ENCODE data around the gene DNAJC16.

- 0 out of 2 replicates have a peak, but pooled peaks have one; percentile 17 for TF ChIP-seq CTCF (conservative IDR thresholded peaks at IDR 0.05; ENCODE audit: low read length)
- TF ChIP-seq EZH2phosphoT487 (IDR thresholded peaks at IDR 0.05; ENCODE audit: borderline replicate concordance, low read depth, low read length), result no peak
Measured at GRCh38 chr1:15513919-15514318, 12.7 kb upstream of the DNAJC16 start.

Data from OCI-LY7 (cell line).